GM23248 (cell line): ENCODE measurements around the gene ARID4B. TPM values are rescaled to one million over a fixed set of nuclear protein-coding genes. Genes with fewer than 3 reads are reported as not detected.
"Not testable (repeated sequence)": the region's sequence is repeated elsewhere in the genome, so short reads cannot be mapped to it uniquely, and the experiment has no call there.

Experiments
- DNase-seq: peaks from one replicate; pipeline ENCODE4 v3.0.0-alpha.2; 2015
- H2AFZ ChIP-seq: fragments of 200-600 bp; sonication (generic); 2 replicates; pipeline ENCODE4 v1.6.1; 2016; ENCODE audit warnings: antibody characterized with exemption
- H3F3A ChIP-seq: fragments of 200-600 bp; sonication (generic); 2 replicates; pipeline ENCODE4 v1.6.1; 2016; ENCODE audit warnings: mild to moderate bottlenecking, antibody characterized with exemption, mixed run types; ENCODE audit not compliant: insufficient read depth
- H3K27ac ChIP-seq: fragments of 200-600 bp; sonication (generic); 2 replicates; pipeline ENCODE4 v1.5.1; 2016; ENCODE audit warnings: mild to moderate bottlenecking
- H3K27me3 ChIP-seq: fragments of 200-600 bp; sonication (generic); replicated peaks from 2 replicates; pipeline ENCODE4 v1.6.1; 2016; ENCODE audit warnings: mild to moderate bottlenecking; ENCODE audit not compliant: insufficient read depth
- H3K36me3 ChIP-seq: fragments of 200-600 bp; sonication (generic); 2 replicates; pipeline ENCODE4 v1.6.1; 2016; ENCODE audit warnings: low read depth, mild to moderate bottlenecking
- H3K4me1 ChIP-seq: fragments of 200-600 bp; sonication (generic); 2 replicates; pipeline ENCODE4 v1.6.1; 2016; ENCODE audit warnings: mild to moderate bottlenecking; ENCODE audit not compliant: insufficient read depth
- H3K4me2 ChIP-seq: fragments of 200-600 bp; sonication (generic); one replicate; pipeline ENCODE4 v1.6.1; 2016; ENCODE audit warnings: mild to moderate bottlenecking; ENCODE audit not compliant: unreplicated experiment
- H3K4me3 ChIP-seq: fragments of 200-600 bp; sonication (generic); 2 replicates; pipeline ENCODE4 v1.5.1; 2016; ENCODE audit warnings: mild to moderate bottlenecking
- H3K79me2 ChIP-seq: fragments of 200-600 bp; sonication (generic); 2 replicates; pipeline ENCODE4 v1.6.1; 2016; ENCODE audit warnings: mild to moderate bottlenecking; ENCODE audit not compliant: insufficient read depth
- H3K9ac ChIP-seq: fragments of 200-600 bp; sonication (generic); 2 replicates; pipeline ENCODE4 v1.6.1; 2016; ENCODE audit warnings: mild to moderate bottlenecking
- H3K9me2 ChIP-seq: fragments of 200-600 bp; sonication (generic); 2 replicates; pipeline ENCODE4 v1.6.1; 2016; ENCODE audit warnings: mixed run types, mild to moderate bottlenecking, moderate library complexity; ENCODE audit not compliant: insufficient read depth
- H3K9me3 ChIP-seq: fragments of 200-600 bp; sonication (generic); one replicate; pipeline ENCODE4 v1.6.1; 2017; ENCODE audit warnings: low read depth
- H4K20me1 ChIP-seq: fragments of 200-600 bp; sonication (generic); 2 replicates; pipeline ENCODE4 v1.6.0; 2016; ENCODE audit not compliant: insufficient read depth
- EZH2 ChIP-seq: fragments of 200-600 bp; sonication (generic); IDR thresholded peaks from 2 replicates; pipeline ENCODE4 v1.6.1; 2018; ENCODE audit warnings: antibody characterized with exemption, mild to moderate bottlenecking; ENCODE audit not compliant: insufficient read depth, poor library complexity, severe bottlenecking
- EZH2phosphoT487 ChIP-seq: fragments of 200-600 bp; sonication (generic); IDR thresholded peaks from 2 replicates; pipeline ENCODE4 v1.6.1; 2018; ENCODE audit warnings: antibody characterized with exemption, moderate library complexity, mild to moderate bottlenecking, low read depth; ENCODE audit not compliant: insufficient read depth
- WGBS, 2 experiments: methylation state at CpG; one replicate each; pipeline ENCODE4 v1.1.6; 2015 to 2017; ENCODE audit warnings: low lambda C conversion rate in 2 of 2, low coverage in 1 of 2; ENCODE audit errors: missing lambda C conversion rate in 2 of 2; 5-methylcytosine and 5-hydroxymethylcytosine counted together
- in situ Hi-C: fragments of 300-500 bp; cut with MboI; formaldehyde crosslinking; loops from 2 replicates; pipeline ENCODE4 v1.15.0; 2020
- polyA plus RNA-seq: library from polyadenylated mRNA; unstranded; fragments of >200 nt; fragmentation: Nextera tagmentation; extraction: Ambion mirVana; gene quantifications from 2 replicates; pipeline ENCODE4 v1.2.1, GENCODE V29; 2016
- total RNA-seq: library from RNA; depleted of rRNA; stranded (reverse); fragments of >200 nt; shearing (Covaris generic); gene quantifications from 2 replicates; pipeline ENCODE4 v1.2.3, GENCODE V29; 2014

Gene ARID4B
- total and polyA plus RNA-seq, 2 experiments from 2014 or later, result 17.8 to 25.6 TPM

DNA sequence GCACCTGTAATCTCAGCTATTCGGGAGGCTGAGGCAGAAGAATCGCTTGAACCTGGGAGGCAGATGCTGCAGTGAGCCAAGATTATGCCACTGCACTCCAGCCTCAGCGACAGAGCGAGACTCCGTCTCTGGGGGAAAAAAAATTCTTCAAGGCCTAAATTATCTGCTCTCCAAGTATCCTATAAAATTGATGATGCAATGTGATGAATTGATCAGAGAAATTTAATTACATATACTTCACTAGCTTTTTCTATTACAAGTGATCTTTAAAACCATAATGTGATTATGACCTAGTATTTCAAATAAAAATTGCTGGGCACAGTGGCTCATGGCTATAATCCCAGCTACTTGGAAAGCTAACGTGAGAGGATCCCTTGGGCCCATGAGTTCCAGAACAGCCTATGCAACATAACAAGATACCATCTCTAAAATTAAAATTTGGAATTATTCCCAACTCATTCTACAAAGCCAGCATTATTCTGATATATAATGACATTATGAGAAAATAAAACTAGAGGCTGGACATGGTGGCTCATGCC lies 43.7 kb downstream of the ARID4B start:
- H3K9ac ChIP-seq, result no peak overlapping the region
- peaks cover 9% of the 10 kb centered on the region; the same call in 1 of the 2 replicates for H3K4me1 ChIP-seq
- H3K36me3 ChIP-seq, result no peaks in the 10 kb centered on the region
- DNase-seq, result no peak
- H4K20me1 ChIP-seq, result peaks cover 41% of the 10 kb centered on the region
- H3K9me3 ChIP-seq, result no peaks in the 10 kb centered on the region
- H3K79me2 ChIP-seq, result peaks cover 100% of the 10 kb centered on the region
- WGBS, 2 experiments, result 88 to 93% methylated on average over 6 of the region's 6 CpGs
- no peak overlapping the region for H2AFZ ChIP-seq
- no peak overlapping the region for H3K27ac ChIP-seq
- no peaks in the 10 kb centered on the region for H3K27me3 ChIP-seq
- in situ Hi-C loops, result no loop called here
- H3F3A ChIP-seq, result 0 out of 2 replicates have a peak, but pooled peaks cover 5% of the 10 kb centered on the region
- no peaks in the 10 kb centered on the region for H3K9me2 ChIP-seq
- no peak overlapping the region for H3K4me3 ChIP-seq
- TF ChIP-seq EZH2, result no peak
- H3K4me2 ChIP-seq, result no peak overlapping the region

DNA sequence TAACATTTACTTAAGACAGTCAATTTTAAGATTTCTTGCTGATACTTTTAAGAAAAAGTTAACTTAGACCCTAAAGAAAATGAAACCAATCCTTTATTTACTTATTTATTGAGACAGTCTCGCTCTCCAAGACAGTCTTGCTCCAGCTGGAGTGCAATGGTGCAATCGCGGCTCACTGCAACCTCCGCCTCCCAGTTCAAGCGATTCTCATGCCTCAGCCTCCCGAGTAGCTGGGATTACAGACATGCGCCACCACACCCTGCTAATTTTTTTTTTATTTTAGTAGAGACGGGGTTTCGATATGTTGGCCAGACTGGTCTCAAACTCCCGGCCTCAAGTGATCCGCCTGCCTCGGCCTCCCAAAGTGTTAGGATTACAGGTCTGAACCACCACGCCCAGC lies 44.3 kb downstream of the ARID4B start:
- H3K9me2 ChIP-seq, H3K27me3 ChIP-seq, H3K36me3 ChIP-seq, H3K4me2 ChIP-seq, H2AFZ ChIP-seq, H3K4me1 ChIP-seq, H3K4me3 ChIP-seq, H3K9ac ChIP-seq, H3K27ac ChIP-seq, DNase-seq, in situ Hi-C loops, H3F3A ChIP-seq, H3K9me3 ChIP-seq: not testable (repeated sequence)
- Histone ChIP-seq H3K79me2 (peaks cover 100% of the 10 kb centered on the region), H4K20me1 (peaks cover 41% of the 10 kb centered on the region)
- WGBS, 2 experiments, result 93 to 97% methylated on average over 13 of the region's 13 CpGs

DNA sequence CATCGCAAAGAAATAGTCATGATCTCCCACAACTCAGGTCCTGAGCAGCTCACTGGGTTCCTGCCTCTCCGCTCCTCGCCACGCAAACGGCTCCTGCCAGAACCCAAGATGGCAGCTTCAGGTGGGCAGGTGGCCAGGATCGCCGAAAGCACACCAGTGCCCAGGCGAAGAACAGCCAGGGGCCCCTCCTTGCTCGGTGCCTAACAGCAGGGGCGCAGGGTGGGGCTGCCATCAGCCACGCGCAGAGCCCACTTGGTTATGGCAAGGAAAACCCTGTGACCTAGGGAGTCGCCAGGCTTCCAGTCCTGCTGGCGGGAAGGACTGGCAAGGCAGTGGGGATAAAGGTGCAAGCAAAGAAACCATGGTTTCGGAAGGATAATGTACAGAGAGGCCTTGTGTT lies 47.5 kb downstream of the ARID4B start:
- WGBS, 2 experiments, result 96 to 98% methylated on average over 15 of the region's 15 CpGs
- no peak overlapping the region for H3K9ac ChIP-seq
- H4K20me1 ChIP-seq, result peaks cover 20% of the 10 kb centered on the region; the same call in 1 of the 2 replicates

DNA sequence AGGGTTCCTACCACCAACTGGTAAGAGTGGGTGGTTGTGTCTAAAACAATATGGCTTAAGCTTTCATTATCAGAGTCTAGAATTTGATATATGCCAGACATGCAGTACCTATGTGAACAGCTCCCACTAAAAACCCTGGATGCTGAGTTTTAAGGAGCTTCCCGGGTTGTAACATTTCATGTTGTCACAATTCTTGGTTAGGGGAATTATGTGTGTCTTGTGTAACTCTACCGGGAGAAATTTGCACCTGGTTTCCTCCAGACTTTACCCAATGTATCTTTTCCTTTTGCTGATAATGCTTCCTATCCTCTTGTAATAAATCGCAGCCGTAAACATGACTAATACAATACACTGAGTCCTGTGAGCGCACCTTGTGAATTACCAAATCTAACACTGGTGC lies 48.3 kb downstream of the ARID4B start:
- TF ChIP-seq EZH2phosphoT487 (no peak), EZH2 (no peak)
- peaks cover 16% of the 10 kb centered on the region; the same call in 1 of the 2 replicates for H4K20me1 ChIP-seq
- H3K9me2 ChIP-seq, result no peaks in the 10 kb centered on the region

More for the DNA sequence above, 47.5 kb downstream of the ARID4B start:
- peaks cover 100% of the 10 kb centered on the region for H3K79me2 ChIP-seq
- H3K4me3 ChIP-seq, result no peak overlapping the region
- H3K27me3 ChIP-seq, result no peaks in the 10 kb centered on the region
- no peaks in the 10 kb centered on the region for H3K36me3 ChIP-seq
- TF ChIP-seq EZH2 (no peak), EZH2phosphoT487 (no peak)
- no peaks in the 10 kb centered on the region for H3K9me2 ChIP-seq
- H3K27ac ChIP-seq, result no peak overlapping the region
- in situ Hi-C loops, result no loop called here
- no peak overlapping the region for H2AFZ ChIP-seq
- no peak overlapping the region for H3K4me2 ChIP-seq
- peaks cover 6% of the 10 kb centered on the region; the same call in 1 of the 2 replicates for H3K4me1 ChIP-seq
- H3F3A ChIP-seq, result peaks cover 6% of the 10 kb centered on the region; the same call in 1 of the 2 replicates
- no peak for DNase-seq
- H3K9me3 ChIP-seq, result no peaks in the 10 kb centered on the region

DNA sequence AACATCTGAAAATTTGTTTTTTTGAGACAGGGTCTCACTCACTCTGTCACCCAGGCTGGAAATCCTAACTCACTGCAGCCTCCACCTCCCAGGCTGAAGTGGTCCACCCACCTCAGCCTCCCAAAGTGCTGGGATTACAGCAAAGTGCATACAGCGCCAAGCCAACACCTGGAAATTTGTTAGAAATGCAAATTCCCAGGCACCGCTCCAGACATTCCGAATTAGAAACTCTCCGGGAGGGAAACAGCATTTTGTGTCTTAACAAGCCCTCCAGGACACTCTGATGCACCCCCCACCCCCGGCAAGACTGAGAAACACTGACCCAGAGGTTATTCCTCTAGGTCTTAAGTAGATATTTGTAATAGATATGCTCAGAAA lies 49.1 kb downstream of the ARID4B start:
- Histone ChIP-seq H3F3A (peaks cover 6% of the 10 kb centered on the region; the same call in 1 of the 2 replicates), H3K9me3 (no peaks in the 10 kb centered on the region), H3K4me1 (peaks cover 6% of the 10 kb centered on the region; the same call in 1 of the 2 replicates), H3K79me2 (peaks cover 100% of the 10 kb centered on the region), H3K4me3 (no peak overlapping the region), H3K27me3 (no peaks in the 10 kb centered on the region), H3K36me3 (no peaks in the 10 kb centered on the region), H3K4me2 (no peak overlapping the region), H4K20me1 (peaks cover 18% of the 10 kb centered on the region; the same call in 1 of the 2 replicates), H3K9me2 (no peaks in the 10 kb centered on the region), H3K9ac (no peak overlapping the region), H2AFZ (no peak overlapping the region), H3K27ac (no peak overlapping the region)
- WGBS, 2 experiments, result 73 to 75% methylated on average over 5 of the region's 5 CpGs
- TF ChIP-seq EZH2 (no peak), EZH2phosphoT487 (no peak)
- in situ Hi-C loops, result no loop called here
- no peak for DNase-seq

More for the DNA sequence above, 48.3 kb downstream of the ARID4B start:
- no peak overlapping the region for H3K4me3 ChIP-seq
- H3K27me3 ChIP-seq, result no peaks in the 10 kb centered on the region
- no peak overlapping the region for H3K27ac ChIP-seq
- no peaks in the 10 kb centered on the region for H3K9me3 ChIP-seq
- in situ Hi-C loops, result no loop called here
- no peak for DNase-seq
- H3K4me2 ChIP-seq, result no peak overlapping the region
- 75 to 79% methylated on average over 5 of the region's 5 CpGs for WGBS, 2 experiments
- peaks cover 6% of the 10 kb centered on the region; the same call in 1 of the 2 replicates for H3K4me1 ChIP-seq
- peaks cover 100% of the 10 kb centered on the region for H3K79me2 ChIP-seq
- no peaks in the 10 kb centered on the region for H3K36me3 ChIP-seq
- H3F3A ChIP-seq, result peaks cover 6% of the 10 kb centered on the region; the same call in 1 of the 2 replicates
- no peak overlapping the region for H3K9ac ChIP-seq
- no peak overlapping the region for H2AFZ ChIP-seq
